Uterus (tissue), 2 donors: Measurements from ENCODE around the gene ITGA11.

Source experiments
- POLR2A ChIP-seq, 2 donors: fragments of 450-650 bp; IDR thresholded peaks; one replicate each; pipeline ENCODE4 v1.6.1; 2016; ENCODE audit warnings: antibody characterized with exemption in 2 of 2, mild to moderate bottlenecking in 1 of 2, moderate library complexity in 1 of 2
- TF ChIP-seq, protein P1 (sequence below), 4 experiments: fragments of 200-600 bp in 2 of 4; fragments of 450-650 bp in 2 of 4; sonication (generic) in 2 of 4; IDR thresholded peaks; one replicate each; pipeline ENCODE4 v1.5.1; 2016 to 2019; ENCODE audit warnings: antibody characterized with exemption in 4 of 4, mild to moderate bottlenecking in 2 of 4, moderate library complexity in 1 of 4

DNA sequence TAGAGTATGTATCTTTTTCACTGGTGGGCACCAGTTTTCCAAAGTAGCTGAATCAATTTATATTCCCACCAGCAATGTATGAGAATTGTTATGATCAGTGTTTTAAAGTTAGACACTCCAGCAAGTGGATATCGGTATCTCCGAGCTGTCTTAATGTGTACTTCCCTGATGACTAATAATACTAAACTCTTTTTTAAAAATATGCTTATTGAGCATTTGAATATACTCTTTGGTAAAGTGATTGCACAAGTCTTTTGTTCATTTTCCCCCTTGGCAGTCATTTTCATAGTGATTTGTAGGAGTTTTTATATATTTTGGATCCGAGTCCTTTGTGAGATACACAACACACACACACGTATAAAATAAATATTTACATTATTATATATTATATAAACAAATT, 166.9 kb downstream of the ITGA11 start:
- TF ChIP-seq POLR2A (IDR thresholded peaks at IDR 0.05) = no peak
- TF ChIP-seq, protein P1, sequence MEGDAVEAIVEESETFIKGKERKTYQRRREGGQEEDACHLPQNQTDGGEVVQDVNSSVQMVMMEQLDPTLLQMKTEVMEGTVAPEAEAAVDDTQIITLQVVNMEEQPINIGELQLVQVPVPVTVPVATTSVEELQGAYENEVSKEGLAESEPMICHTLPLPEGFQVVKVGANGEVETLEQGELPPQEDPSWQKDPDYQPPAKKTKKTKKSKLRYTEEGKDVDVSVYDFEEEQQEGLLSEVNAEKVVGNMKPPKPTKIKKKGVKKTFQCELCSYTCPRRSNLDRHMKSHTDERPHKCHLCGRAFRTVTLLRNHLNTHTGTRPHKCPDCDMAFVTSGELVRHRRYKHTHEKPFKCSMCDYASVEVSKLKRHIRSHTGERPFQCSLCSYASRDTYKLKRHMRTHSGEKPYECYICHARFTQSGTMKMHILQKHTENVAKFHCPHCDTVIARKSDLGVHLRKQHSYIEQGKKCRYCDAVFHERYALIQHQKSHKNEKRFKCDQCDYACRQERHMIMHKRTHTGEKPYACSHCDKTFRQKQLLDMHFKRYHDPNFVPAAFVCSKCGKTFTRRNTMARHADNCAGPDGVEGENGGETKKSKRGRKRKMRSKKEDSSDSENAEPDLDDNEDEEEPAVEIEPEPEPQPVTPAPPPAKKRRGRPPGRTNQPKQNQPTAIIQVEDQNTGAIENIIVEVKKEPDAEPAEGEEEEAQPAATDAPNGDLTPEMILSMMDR (IDR thresholded peaks at IDR 0.05) = no peak
